GM12892 (cell line): Measurements from ENCODE around the gene CAGE1.

Source experiments
- DNase-seq: peaks from one replicate; pipeline ENCODE4 v3.0.0; 2011; ENCODE audit not compliant: insufficient read length
- FAIRE-seq: peaks from 2 replicates; lab custom pipeline; 2011; peaks lifted over from hg19 to GRCh38; lab: Jason Lieb, UNC
- POLR2A ChIP-seq: IDR thresholded peaks from 2 replicates; pipeline ENCODE4 v1.6.1; 2011; ENCODE audit warnings: low read depth, low read length, control low read depth
- POLR2AphosphoS5 ChIP-seq: IDR thresholded peaks from 2 replicates; pipeline ENCODE4 v1.6.1; 2011; ENCODE audit warnings: low read depth, low read length, control low read depth
- TAF1 ChIP-seq: IDR thresholded peaks from 2 replicates; pipeline ENCODE4 v1.6.1; 2011; ENCODE audit warnings: low read depth, mild to moderate bottlenecking, control low read depth, low read length, borderline replicate concordance

The CAGE1 gene

DNA sequence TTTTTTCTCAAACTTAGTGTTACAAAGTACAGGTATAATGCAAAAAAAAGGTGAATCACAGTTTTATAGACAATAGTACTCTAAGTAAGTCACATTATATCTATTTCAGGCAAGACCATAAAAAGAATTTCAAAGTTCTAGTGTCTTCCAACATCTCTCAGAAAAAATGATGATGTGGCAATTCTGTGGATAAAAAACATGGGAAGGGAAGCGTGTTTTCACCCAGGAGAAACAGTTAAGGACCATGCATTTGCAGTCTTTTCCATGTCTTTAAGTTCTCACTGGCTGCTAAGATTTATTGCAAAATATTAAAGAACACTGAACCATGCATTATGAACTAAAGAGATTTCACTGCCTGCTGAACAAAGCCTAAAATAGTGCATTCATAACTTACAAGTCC is 78.4 kb downstream of the CAGE1 start:
- DNase-seq, result no peak
- TF ChIP-seq TAF1, result no peak
- TF ChIP-seq POLR2A, result no peak
- TF ChIP-seq POLR2AphosphoS5, result no peak
- FAIRE-seq, result no peak

DNA sequence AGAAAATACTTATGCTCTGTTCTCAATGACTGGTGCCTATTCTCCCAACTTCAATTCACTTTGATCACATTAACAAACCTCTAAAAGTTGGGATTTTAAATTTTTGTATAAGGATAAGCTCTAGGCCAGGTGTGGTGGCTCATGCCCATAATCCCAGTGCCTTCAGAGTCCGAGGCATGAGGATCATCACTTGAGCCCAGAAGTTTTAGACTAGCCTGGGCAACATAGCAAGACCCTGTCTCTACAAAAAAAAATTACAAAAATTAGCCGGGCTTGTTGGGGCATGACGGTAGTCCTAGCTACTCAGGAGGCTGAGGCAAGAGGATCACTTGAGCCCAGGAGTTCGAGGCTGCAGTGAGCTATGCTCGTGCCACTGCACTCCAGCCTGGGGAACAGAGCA is 80.5 kb downstream of the CAGE1 start:
- TF ChIP-seq TAF1 (no peak), POLR2A (no peak), POLR2AphosphoS5 (no peak)
- no peak for DNase-seq
- FAIRE-seq, result no peak

GRCh38 chr6:7307533-7307932 is 82.0 kb downstream of the CAGE1 start:
- FAIRE-seq (no peak), DNase-seq (no peak)
- TF ChIP-seq POLR2A, result no peak
- TF ChIP-seq POLR2AphosphoS5, result no peak
- no peak for TF ChIP-seq TAF1

DNA sequence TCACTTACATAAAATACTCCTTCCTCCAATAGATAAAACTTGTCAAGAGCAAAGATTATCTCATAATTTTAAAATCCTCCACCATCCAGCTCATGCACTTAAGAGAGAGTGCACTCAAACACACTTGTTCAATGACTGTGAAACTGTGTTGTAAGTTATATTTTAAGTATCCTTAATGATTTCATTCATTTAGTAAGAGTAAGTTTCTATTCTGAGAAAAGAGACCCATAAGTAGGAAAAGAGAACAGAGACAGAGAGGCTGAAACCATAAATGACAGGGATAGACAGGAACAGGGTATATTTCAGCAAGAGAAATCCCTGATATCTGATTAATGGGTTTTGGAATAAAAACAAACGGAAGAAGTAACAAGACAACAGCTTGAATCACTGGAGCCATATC is 84.7 kb downstream of the CAGE1 start:
- DNase-seq (no peak), FAIRE-seq (no peak)
- no peak for TF ChIP-seq POLR2A
- TF ChIP-seq POLR2AphosphoS5, result no peak
- TF ChIP-seq TAF1, result no peak

- TF ChIP-seq POLR2A (no peak), POLR2AphosphoS5 (no peak), TAF1 (no peak)
- DNase-seq, result no peak
- no peak for FAIRE-seq
These were observed 87.8 kb downstream of the CAGE1 start for GRCh38 chr6:7301702-7302101.

GRCh38 chr6:7300926-7301325 is 88.6 kb downstream of the CAGE1 start:
- TF ChIP-seq TAF1, result no peak
- no peak for TF ChIP-seq POLR2A
- no peak for TF ChIP-seq POLR2AphosphoS5
- no peak for FAIRE-seq
- DNase-seq, result no peak

DNA sequence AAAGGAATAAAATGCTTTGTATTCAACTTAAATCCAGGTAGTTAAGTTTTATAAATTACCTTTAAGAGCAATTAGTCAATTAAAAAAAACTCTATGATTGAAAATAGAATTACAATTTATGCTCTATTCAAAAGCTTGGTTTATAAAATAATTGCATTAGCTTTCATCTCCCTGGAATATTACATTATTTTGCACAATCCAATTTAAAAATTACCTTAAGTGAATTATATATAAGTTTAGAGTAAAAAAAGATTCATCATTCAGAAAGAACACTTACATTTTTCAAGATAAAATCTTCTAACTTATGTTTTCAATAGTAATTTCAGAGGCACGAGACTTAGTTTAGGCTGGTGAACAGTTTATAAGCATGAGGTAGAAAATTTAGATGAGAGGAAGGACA is 91.4 kb downstream of the CAGE1 start:
- no peak for TF ChIP-seq POLR2AphosphoS5
- no peak for TF ChIP-seq POLR2A
- no peak for TF ChIP-seq TAF1
- FAIRE-seq, result no peak

GRCh38 chr6:7296602-7297001 is 92.9 kb downstream of the CAGE1 start:
- DNase-seq (no peak), FAIRE-seq (no peak)
- TF ChIP-seq POLR2AphosphoS5 (no peak), TAF1 (no peak), POLR2A (no peak)

More for the DNA sequence above, 91.4 kb downstream of the CAGE1 start:
- no peak for DNase-seq

DNA sequence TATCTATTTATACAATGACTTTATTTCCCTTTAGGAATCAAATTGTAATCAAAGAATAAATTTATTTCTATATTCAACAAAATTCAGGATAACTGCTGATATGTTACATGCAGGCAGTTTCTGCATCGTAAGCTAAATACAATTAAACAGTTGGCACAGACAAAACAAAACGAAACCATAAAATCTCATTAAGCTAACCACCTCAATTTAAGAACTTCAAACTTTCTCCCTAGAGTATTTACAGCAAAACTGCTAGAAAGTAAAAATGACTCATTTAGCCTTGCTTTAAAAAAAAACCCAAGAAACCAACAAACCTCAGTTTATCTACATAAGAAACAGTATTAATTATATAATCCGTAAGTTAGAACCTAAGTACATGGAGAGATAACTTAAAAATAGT is 93.6 kb downstream of the CAGE1 start:
- DNase-seq (no peak), FAIRE-seq (no peak)
- no peak for TF ChIP-seq TAF1
- TF ChIP-seq POLR2A, result no peak
- no peak for TF ChIP-seq POLR2AphosphoS5

- DNase-seq (no peak), FAIRE-seq (no peak)
- TF ChIP-seq POLR2A, result no peak
- TF ChIP-seq POLR2AphosphoS5, result no peak
- no peak for TF ChIP-seq TAF1
These were observed 96.8 kb downstream of the CAGE1 start for GRCh38 chr6:7292596-7293255.

DNA sequence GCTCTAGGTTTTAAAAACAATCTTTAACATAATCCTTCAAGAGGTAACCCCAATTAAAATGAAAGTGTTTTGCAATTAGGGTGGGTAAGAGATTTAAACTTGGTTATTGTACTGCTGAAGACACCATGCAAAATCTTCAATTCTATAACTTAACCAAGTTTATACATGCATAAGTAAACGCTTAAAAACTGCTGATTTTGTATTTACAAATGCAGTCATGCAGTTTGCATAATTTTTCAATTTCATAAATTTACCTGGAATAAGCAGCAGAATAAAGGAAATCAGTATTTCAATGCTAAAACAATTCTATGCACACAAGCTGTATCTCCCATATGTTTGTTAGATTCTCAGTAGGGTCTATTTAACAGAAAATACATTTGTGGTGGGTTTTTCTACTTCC is 99.5 kb downstream of the CAGE1 start:
- TF ChIP-seq TAF1 (no peak), POLR2AphosphoS5 (no peak)
- FAIRE-seq (no peak), DNase-seq (no peak)

DNA sequence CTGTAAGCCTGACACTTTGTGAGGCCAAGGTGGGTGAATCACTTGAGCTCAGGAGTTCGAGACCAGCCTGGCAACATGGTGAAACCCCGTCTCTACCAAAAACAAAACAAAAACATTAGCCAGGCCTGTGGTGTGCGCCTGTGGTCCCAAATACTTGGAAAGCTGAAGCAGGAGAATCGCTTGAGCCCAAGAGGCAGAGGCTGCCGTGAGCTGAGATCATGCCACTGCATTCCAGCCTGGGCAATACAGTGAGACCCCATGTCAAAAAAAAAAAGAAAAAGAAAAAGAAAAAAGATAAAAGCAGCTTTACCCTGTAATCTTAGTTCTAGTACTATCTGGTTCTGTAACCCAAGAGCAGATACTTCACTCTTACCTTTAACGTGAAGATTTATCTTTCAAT is 104.1 kb downstream of the CAGE1 start:
- DNase-seq (no peak), FAIRE-seq (no peak)
- TF ChIP-seq TAF1 (no peak), POLR2AphosphoS5 (no peak), POLR2A (no peak)
